Neural progenitor cell (in vitro differentiated cells): ENCODE results near the gene PAPSS2. TPM values are rescaled to one million over a fixed set of nuclear protein-coding genes. Genes with fewer than 3 reads are reported as not detected.

ENCODE experiments used
- DNase-seq: peaks from one replicate; pipeline ENCODE4 v3.0.0-alpha.2; 2016; ENCODE audit warnings: low spot score
- H2AFZ ChIP-seq: fragments of 200-600 bp; sonication (generic); replicated peaks from 2 replicates; pipeline ENCODE4 v1.6.1; 2016; ENCODE audit warnings: antibody characterized with exemption
- H3F3A ChIP-seq: fragments of 200-600 bp; sonication (generic); 2 replicates; pipeline ENCODE4 v1.6.1; 2016; ENCODE audit warnings: antibody characterized with exemption, low read depth
- H3K27ac ChIP-seq: fragments of 200-600 bp; sonication (generic); 2 replicates; pipeline ENCODE4 v1.5.1; 2016; ENCODE audit warnings: mild to moderate bottlenecking
- H3K27me3 ChIP-seq: fragments of 200-600 bp; sonication (generic); 2 replicates; pipeline ENCODE4 v1.6.1; 2016; ENCODE audit warnings: mild to moderate bottlenecking, moderate library complexity
- H3K36me3 ChIP-seq: fragments of 200-600 bp; sonication (generic); 2 replicates; pipeline ENCODE4 v1.5.1; 2016
- H3K4me1 ChIP-seq: fragments of 200-600 bp; sonication (generic); 2 replicates; pipeline ENCODE4 v1.6.1; 2016; ENCODE audit warnings: mixed run types
- H3K4me2 ChIP-seq: fragments of 200-600 bp; sonication (generic); 2 replicates; pipeline ENCODE4 v1.6.1; 2016
- H3K4me3 ChIP-seq: fragments of 200-600 bp; sonication (generic); 2 replicates; pipeline ENCODE4 v1.5.1; 2016
- H3K79me2 ChIP-seq: fragments of 200-600 bp; sonication (generic); 2 replicates; pipeline ENCODE4 v1.6.1; 2016; ENCODE audit warnings: low read depth
- H3K9ac ChIP-seq: fragments of 200-600 bp; sonication (generic); 2 replicates; pipeline ENCODE4 v1.6.1; 2016
- H3K9me3 ChIP-seq: fragments of 200-600 bp; sonication (generic); 2 replicates; pipeline ENCODE4 v1.5.1; 2016; ENCODE audit warnings: low read depth
- H4K20me1 ChIP-seq: fragments of 200-600 bp; sonication (generic); 2 replicates; pipeline ENCODE4 v1.6.1; 2016; ENCODE audit warnings: low read depth
- H3K27ac Mint-ChIP-seq: 3 replicates; pipeline ENCODE4 v1.8.0; 2021; ENCODE audit warnings: mixed read lengths
- H3K27me3 Mint-ChIP-seq: 2 replicates; pipeline ENCODE4 v1.8.0; 2022; ENCODE audit warnings: low read depth, mild to moderate bottlenecking, inconsistent platforms, moderate library complexity, mixed read lengths; ENCODE audit not compliant: insufficient read depth
- H3K36me3 Mint-ChIP-seq: 3 replicates; pipeline ENCODE4 v1.8.0; 2021; ENCODE audit warnings: mixed read lengths
- H3K4me1 Mint-ChIP-seq: 3 replicates; pipeline ENCODE4 v1.8.0; 2021; ENCODE audit warnings: mixed read lengths
- H3K4me3 Mint-ChIP-seq: 3 replicates; pipeline ENCODE4 v1.8.0; 2021; ENCODE audit warnings: mild to moderate bottlenecking, moderate library complexity, mixed read lengths
- H3K9me3 Mint-ChIP-seq: 3 replicates; pipeline ENCODE4 v1.8.0; 2020; ENCODE audit warnings: mixed read lengths
- EZH2 ChIP-seq: fragments of 200-600 bp; sonication (generic); IDR thresholded peaks from 2 replicates; pipeline ENCODE4 v1.6.1; 2017; ENCODE audit warnings: antibody characterized with exemption, mild to moderate bottlenecking, moderate library complexity
- EZH2phosphoT487 ChIP-seq: fragments of 200-600 bp; sonication (generic); IDR thresholded peaks from 2 replicates; pipeline ENCODE4 v1.6.1; 2017; ENCODE audit warnings: antibody characterized with exemption
- total RNA-seq: library from RNA; depleted of rRNA; stranded (reverse); fragments of >200 nt; gene quantifications from 2 replicates; pipeline ENCODE4 v1.2.3, GENCODE V29; 2015; ENCODE audit warnings: low replicate concordance
- TF ChIP-seq, protein P1 (sequence below): fragments of 200-600 bp; sonication (generic); IDR thresholded peaks from 2 replicates; pipeline ENCODE4 v1.5.1; 2017; ENCODE audit warnings: antibody characterized with exemption, mild to moderate bottlenecking

PAPSS2 gene
- total RNA-seq, 1 donor from 2014 or later, result 6.0 TPM

DNA sequence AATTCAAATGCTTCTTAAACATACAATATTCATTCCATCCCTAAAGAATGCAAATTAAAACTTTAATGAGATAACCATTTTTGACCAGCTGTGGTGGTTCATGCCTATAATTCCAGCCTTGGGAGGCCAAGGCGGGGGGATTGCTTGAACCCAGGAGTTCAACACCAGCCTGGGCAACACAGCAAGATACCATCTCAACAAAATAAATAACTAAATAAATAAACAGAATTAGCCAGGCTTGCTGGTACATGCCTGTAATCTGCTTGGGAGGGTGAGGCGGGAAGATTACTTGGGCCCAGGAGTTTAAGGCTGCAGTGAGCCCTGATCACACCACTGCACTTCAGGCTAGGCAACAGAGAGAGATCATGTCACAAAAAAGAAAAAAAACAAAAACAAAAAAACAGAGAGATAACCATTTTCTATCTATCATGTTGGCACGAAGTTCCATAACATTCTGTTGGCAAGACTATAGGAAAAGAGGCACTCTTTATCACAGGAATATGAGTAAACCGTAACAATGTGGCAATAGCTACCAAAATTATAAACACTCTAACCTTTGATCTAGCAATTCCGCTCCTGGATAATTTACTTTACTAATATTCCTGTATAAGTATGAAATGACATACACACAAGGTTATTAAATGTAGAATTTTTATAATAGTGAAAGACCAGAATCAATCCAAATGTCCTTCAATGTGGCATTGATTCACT is 106.1 kb downstream of the PAPSS2 start:
- no peak overlapping the region for H3K9ac ChIP-seq
- H3K27ac Mint-ChIP-seq, result no peak overlapping the region
- no peaks in the 10 kb centered on the region for H3F3A ChIP-seq
- H3K27me3 Mint-ChIP-seq, result no peaks in the 10 kb centered on the region
- no peak overlapping the region for H3K4me3 ChIP-seq
- H3K4me1 ChIP-seq, result no peaks in the 10 kb centered on the region
- no peaks in the 10 kb centered on the region for H3K4me1 Mint-ChIP-seq
- peaks cover 20% of the 10 kb centered on the region for H3K36me3 ChIP-seq
- peaks cover 3% of the 10 kb centered on the region for H4K20me1 ChIP-seq
- H3K27me3 ChIP-seq, result no peaks in the 10 kb centered on the region
- H2AFZ ChIP-seq, result no peak overlapping the region
- no peak overlapping the region for H3K27ac ChIP-seq
- no peaks in the 10 kb centered on the region for H3K79me2 ChIP-seq
- H3K9me3 ChIP-seq, result no peaks in the 10 kb centered on the region
- TF ChIP-seq EZH2phosphoT487 (no peak), EZH2 (no peak)
- TF ChIP-seq, protein P1, sequence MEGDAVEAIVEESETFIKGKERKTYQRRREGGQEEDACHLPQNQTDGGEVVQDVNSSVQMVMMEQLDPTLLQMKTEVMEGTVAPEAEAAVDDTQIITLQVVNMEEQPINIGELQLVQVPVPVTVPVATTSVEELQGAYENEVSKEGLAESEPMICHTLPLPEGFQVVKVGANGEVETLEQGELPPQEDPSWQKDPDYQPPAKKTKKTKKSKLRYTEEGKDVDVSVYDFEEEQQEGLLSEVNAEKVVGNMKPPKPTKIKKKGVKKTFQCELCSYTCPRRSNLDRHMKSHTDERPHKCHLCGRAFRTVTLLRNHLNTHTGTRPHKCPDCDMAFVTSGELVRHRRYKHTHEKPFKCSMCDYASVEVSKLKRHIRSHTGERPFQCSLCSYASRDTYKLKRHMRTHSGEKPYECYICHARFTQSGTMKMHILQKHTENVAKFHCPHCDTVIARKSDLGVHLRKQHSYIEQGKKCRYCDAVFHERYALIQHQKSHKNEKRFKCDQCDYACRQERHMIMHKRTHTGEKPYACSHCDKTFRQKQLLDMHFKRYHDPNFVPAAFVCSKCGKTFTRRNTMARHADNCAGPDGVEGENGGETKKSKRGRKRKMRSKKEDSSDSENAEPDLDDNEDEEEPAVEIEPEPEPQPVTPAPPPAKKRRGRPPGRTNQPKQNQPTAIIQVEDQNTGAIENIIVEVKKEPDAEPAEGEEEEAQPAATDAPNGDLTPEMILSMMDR, result no peak
- H3K36me3 Mint-ChIP-seq, result peaks cover 24% of the 10 kb centered on the region
- no peak overlapping the region for H3K4me2 ChIP-seq
- no peaks in the 10 kb centered on the region for H3K9me3 Mint-ChIP-seq
- no peak for DNase-seq
- H3K4me3 Mint-ChIP-seq, result no peak overlapping the region

DNA sequence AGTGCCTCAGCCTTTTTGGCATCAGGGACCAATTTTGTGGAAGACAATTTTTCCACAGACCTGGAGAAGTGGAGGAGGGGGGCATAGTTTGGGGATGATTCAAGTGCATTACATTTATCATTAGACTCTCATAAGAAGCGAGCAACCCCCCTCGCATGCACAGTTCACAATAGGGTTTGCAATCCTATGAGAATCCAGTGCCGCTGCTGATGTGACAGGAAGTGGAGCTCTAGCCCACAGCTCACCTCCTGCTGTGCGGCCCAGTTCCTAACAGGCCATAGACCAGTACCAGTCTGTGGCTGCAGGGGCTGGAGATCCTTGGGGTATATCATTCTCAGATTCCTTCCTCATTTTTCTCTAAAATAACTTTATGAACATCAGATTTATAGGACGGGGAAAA is 107.6 kb downstream of the PAPSS2 start:
- no peak for DNase-seq
- Histone ChIP-seq H3K36me3 (peaks cover 27% of the 10 kb centered on the region), H3K4me2 (no peak overlapping the region), H2AFZ (no peak overlapping the region), H3F3A (peaks cover 3% of the 10 kb centered on the region), H3K4me1 (no peaks in the 10 kb centered on the region), H3K79me2 (no peaks in the 10 kb centered on the region), H3K9ac (no peak overlapping the region), H3K27ac (no peak overlapping the region), H4K20me1 (peaks cover 3% of the 10 kb centered on the region), H3K4me3 (no peak overlapping the region), H3K9me3 (no peaks in the 10 kb centered on the region), H3K27me3 (no peaks in the 10 kb centered on the region)
- Mint-ChIP-seq H3K27me3 (no peaks in the 10 kb centered on the region), H3K36me3 (peaks cover 21% of the 10 kb centered on the region), H3K4me1 (no peaks in the 10 kb centered on the region), H3K9me3 (no peaks in the 10 kb centered on the region), H3K4me3 (no peak overlapping the region), H3K27ac (no peak overlapping the region)
- TF ChIP-seq, protein P1, result no peak
- TF ChIP-seq EZH2 (no peak), EZH2phosphoT487 (no peak)

DNA sequence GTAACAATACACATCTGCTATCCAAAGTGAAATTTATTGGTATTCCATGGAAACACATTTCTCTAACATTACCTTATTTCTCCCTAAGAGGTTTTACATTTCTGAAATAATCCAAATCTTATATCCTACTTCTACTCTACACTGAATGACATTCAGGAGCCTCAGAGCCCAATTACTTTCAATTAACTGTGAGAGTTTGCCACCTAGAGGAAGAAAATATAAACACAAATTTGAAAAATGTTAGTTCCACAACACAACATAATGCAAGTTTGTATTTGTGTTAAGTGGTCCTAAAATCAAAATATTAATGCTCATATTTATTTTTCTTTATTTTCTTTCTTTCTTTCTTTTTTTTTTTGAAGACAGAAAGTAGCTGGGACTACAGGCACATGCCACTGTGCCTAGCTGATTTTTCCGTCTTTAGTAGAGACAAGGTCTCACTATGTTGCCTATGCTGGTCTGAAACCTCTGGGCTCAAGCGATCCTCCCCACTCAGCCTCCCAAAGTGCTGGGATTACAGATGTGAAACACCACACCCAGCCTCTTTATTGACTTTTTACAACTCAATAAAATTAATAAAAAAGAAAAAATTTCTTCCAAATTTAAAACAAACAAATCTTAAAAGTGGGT is 112.3 kb downstream of the PAPSS2 start:
- no peak for TF ChIP-seq EZH2
- TF ChIP-seq, protein P1, result peak; percentile 70
- Histone ChIP-seq H3K4me3 (no peak overlapping the region), H3K4me2 (no peak overlapping the region), H4K20me1 (peaks cover 3% of the 10 kb centered on the region), H3K27ac (no peak overlapping the region), H3K79me2 (no peaks in the 10 kb centered on the region), H3K36me3 (peaks cover 17% of the 10 kb centered on the region), H2AFZ (no peak overlapping the region), H3K27me3 (no peaks in the 10 kb centered on the region), H3K4me1 (no peaks in the 10 kb centered on the region), H3K9me3 (no peaks in the 10 kb centered on the region), H3F3A (peaks cover 6% of the 10 kb centered on the region), H3K9ac (no peak overlapping the region)
- no peaks in the 10 kb centered on the region for H3K27me3 Mint-ChIP-seq
- H3K36me3 Mint-ChIP-seq, result peaks cover 12% of the 10 kb centered on the region
- no peak overlapping the region for H3K27ac Mint-ChIP-seq
- no peak overlapping the region for H3K4me3 Mint-ChIP-seq
- DNase-seq, result peak; percentile 49
- no peaks in the 10 kb centered on the region for H3K9me3 Mint-ChIP-seq
- no peaks in the 10 kb centered on the region for H3K4me1 Mint-ChIP-seq
